ENCODE results near the gene ARV1. TPM values are rescaled to one million over a fixed set of nuclear protein-coding genes. Genes with fewer than 3 reads are reported as not detected.

The ARV1 gene
- polyA plus RNA-seq, 1 donor (not counting 4 experiments of a cell fraction or from before 2014, with no cell fraction given), result 38.1 TPM

- H3K36me3 ChIP-seq (ENCODE audit: control insufficient read depth in 2 of 2, extremely low read depth in 1 of 2, insufficient read depth in 2 of 2, low read length in 2 of 2), result no peaks in the 10 kb centered on the region
- no peaks in the 10 kb centered on the region for H3K27me3 ChIP-seq (ENCODE audit: control insufficient read depth, extremely low read depth, insufficient read depth, low read length)
- H3K4me3 ChIP-seq (ENCODE audit: control insufficient read depth in 2 of 3, extremely low read depth in 1 of 3, insufficient read depth in 2 of 3, low read depth in 1 of 3, low read length in 3 of 3), result no peak overlapping the region
- H3K4me1 ChIP-seq (ENCODE audit: control insufficient read depth, extremely low read depth, insufficient read depth, low read length), result peaks cover 3% of the 10 kb centered on the region
- no peaks in the 10 kb centered on the region for H3K79me2 ChIP-seq (ENCODE audit: control insufficient read depth, insufficient read depth, low read length)
- no peaks in the 10 kb centered on the region for H3K9me3 ChIP-seq (ENCODE audit: control insufficient read depth, low read depth, low read length)
- no peak overlapping the region for H3K9ac ChIP-seq (ENCODE audit: control insufficient read depth, extremely low read depth, insufficient read depth, low read length)
- no peak overlapping the region for H3K27ac ChIP-seq (ENCODE audit: control insufficient read depth, insufficient read depth, low read length)
- DNase-seq (ENCODE audit: low read depth, low spot score), result no peak
- TF ChIP-seq CTCF (optimal IDR thresholded peaks at IDR 0.05 in 1 of 3, IDR thresholded peaks at IDR 0.05 in 1 of 3, conservative IDR thresholded peaks at IDR 0.05 in 1 of 3; ENCODE audit: extremely low read depth in 1 of 3, insufficient read depth in 2 of 3, low read length in 3 of 3) (no peak), EZH2 (IDR thresholded peaks at IDR 0.05; ENCODE audit: low read length) (no peak)
- H3K9me1 ChIP-seq (ENCODE audit: control insufficient read depth, extremely low read depth, insufficient read depth, low read length), result no peaks in the 10 kb centered on the region
- H4K20me1 ChIP-seq (ENCODE audit: control insufficient read depth, extremely low read depth, insufficient read depth, low read length), result no peaks in the 10 kb centered on the region
- H2AFZ ChIP-seq (ENCODE audit: control insufficient read depth, low read length), result no peak overlapping the region
- dilution Hi-C loops (cut with MboI; ENCODE audit: extremely low pct_ligation_motif_present, low sequenced_read_pairs), result no loop called here
- no peak for FAIRE-seq
- no peak overlapping the region for H3K4me2 ChIP-seq (ENCODE audit: control insufficient read depth, extremely low read depth, insufficient read depth, low read depth, low read length)
Observed at GRCh38 chr1:231049121-231049979, 70.5 kb downstream of the ARV1 start.

Other genes starting within 250 kb of the ARV1 start
- gene CAPN9, start 231.7 kb upstream of the ARV1 start, polyA plus RNA-seq, result not detected in 3 replicates
- 6.8 to 9.6 TPM (median 8.1 TPM) in 3 replicates for gene C1orf198, start 110.6 kb upstream of the ARV1 start, polyA plus RNA-seq
- 4.0 to 8.3 TPM (median 6.7 TPM) in 3 replicates for gene TTC13, start 233 bp upstream of the ARV1 start, polyA plus RNA-seq
- 23.2 to 51.7 TPM (median 32.3 TPM) in 3 replicates for gene FAM89A, start 61.2 kb downstream of the ARV1 start, polyA plus RNA-seq
- gene TRIM67, start 183.0 kb downstream of the ARV1 start, polyA plus RNA-seq, result not detected in 3 replicates